Stimulated activated CD8-positive, alpha-beta memory T cell treated with anti-CD3 and anti-CD28 coated beads, Interleukin-4, amount 100 ng/mL, for 1 hour (primary cell): ENCODE data around the gene PC.

Source experiments
- DNase-seq, 2 donors: peaks; one replicate each; pipeline ENCODE4 v3.0.0-alpha.2; 2020; ENCODE audit warnings: low read depth in 2 of 2, low spot score in 1 of 2

PC gene

DNA sequence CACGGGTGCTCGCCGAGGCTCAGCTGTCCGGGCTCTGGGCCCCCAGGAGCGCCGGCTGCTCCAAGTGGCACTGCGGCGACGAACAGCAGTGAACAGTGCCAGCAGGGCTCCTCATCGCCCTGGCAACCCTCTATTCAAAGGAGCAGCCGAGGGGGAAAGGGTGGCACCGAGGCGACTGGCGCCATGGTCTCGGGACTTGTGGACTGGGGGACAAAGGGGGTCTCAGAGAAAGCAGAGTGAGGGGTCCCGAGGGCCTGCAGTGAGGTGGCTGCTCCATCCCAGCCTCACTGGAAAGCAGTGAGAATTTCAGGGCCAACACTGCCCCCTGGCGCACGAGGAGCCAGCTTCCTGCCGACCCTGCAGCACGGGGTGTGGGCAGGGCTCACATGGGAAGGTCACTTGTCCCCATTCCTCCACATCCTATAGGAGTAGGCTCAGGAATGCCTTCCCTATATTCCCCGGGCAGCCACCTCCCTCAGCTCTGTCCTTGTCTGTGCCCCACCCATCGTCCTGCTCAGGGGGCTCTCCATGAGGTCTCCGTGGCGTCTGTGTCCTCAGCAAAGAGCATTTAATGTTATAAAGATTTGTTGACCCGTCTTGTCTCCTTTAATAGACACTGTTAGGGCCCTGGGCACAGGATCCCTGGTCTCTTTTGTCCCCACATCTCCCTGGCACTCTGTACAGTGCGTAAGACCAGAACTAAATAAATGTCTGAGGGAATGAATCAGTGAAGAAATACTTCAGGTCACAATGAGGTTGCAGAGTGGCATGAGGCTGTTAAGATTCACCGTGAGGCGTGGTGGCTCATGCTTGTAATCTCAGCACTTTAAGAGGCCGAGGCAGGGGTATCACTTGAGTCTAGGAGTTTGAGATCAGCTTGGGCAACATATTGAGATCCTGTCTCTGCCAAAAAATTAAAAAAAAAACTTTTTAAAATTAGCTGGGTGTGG, 74.9 kb downstream of the PC start:
- DNase-seq = peak in 1 of 2 donors; percentile 27

DNA sequence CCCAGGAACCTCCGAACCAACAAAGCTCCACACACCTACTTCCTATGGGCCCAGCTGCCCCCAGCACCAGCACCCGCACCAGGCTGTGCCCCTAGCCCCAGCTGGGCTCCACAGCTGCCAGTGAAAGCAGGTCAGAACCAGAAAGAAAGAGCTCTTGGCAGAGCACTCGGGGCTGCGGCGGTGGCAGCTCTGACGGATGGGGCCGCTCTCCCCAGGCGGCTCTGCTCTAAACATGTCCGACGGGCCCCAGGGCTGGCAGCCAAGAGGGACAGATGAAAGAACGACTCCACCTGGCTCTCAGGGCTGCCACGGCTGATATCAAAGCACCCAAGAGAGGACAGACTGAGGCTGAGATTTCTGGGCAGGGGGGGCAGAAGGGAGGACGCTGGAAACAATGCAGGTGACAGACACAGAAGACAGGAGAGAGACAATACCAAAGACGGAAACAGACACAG, 75.6 kb downstream of the PC start:
- no peak for DNase-seq

DNA sequence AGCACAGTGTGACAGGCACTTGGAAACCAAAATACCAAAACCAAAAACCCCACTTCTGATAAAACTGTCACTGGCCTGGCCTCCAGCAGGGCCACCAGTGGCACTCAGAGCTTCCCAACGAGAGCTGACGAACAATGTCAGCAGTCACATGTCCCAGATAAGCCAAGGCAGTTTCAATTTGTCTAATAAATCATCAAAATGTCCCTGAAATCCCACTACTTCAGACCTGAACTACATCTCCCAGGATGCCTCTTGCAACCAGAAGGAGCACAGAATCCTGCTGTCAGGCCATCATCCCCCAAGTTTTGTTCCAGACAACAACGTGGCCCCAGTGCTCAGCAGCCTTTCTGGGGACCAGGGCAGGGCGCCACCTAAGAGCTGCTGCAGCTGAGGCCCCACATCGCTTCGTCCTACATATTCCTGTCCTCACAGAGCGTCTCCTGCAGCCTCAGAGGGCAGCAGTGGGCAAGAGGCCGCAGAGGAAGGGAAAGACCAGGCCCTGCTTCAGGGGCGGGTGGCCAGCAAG, 76.2 kb downstream of the PC start:
- DNase-seq = no peak

DNA sequence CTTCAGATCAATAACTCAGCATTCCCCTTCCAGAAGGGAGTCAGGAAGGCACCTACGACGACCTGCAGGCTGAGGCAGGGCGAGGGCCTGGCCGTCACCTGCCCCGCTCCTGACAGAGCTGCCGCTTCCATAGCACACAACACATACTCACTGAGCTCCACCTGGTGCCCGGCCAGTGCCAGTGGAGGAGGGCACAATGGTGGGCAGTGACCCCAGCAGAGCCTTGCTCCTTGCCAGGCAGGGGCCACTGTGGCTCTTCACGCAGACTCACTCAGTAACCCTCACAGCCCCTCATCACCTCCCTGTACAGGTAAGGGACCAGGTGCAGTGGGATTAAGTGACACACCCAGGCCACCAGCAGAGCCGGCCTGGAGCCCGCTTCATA, 76.7 kb downstream of the PC start:
- no peak for DNase-seq

DNA sequence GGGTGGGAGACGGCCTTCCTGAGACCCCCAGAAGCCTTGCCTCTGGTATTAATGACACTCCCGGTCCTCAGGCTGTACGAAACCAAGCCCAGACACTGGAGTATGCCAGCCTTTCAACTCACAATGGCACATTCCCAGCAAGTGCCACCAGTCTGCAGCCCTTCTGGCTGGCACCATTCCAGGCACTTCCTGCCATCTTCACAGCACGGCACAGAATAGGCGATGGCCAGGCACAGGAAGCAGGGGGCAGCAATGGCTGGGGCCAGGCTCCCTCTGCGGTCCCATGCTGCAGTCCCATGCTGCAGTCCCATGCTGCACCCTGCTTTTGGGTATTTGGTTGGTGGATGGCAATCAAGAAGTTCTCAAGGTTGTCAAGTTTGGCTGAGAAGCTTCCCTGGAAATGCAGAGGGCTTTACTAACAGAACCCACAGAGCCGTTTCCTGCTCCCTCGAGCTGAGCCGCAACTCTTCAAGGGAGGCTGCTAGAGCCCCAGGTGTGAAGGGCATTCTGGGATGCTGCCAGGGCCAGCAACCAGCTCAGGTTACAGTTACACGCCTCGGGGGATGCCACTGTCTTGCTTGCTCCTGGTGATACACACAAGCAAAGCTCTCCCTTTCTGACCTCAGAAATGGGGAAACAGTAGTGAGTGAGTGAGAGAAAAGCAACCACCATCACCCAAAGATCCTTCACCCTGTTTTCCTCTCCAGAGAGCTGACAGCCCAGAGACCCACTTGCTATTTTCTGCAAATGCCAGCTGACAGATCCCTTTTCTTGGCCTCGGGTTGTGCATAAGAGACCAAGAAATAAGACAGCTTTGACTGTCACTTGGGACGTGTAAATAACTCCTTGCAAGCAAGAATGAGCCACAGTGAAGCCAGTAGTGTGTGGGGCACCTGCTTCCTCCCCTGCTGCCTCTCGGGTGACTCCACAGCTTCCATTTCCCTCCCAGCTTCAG, 77.4 kb downstream of the PC start:
- no peak for DNase-seq

DNA sequence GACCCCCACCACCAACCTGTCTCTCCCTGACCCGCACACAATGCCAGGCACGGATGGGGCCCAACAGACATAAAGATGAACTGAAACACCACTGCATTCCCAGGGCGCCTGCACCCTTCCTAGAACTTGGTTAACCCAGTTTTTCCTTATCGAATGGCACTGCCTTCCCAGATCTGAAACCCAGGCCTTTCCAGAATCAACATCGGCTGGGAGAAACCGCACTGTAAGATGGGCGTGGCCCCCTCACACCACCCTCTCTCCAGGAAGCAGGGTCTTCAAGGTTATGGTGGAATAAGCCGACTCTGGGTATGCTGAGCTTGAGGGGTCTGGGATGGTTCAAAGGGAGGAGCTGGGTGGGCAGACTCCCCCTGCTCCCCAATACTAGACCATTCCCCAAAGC, 78.2 kb downstream of the PC start:
- DNase-seq = no peak

DNA sequence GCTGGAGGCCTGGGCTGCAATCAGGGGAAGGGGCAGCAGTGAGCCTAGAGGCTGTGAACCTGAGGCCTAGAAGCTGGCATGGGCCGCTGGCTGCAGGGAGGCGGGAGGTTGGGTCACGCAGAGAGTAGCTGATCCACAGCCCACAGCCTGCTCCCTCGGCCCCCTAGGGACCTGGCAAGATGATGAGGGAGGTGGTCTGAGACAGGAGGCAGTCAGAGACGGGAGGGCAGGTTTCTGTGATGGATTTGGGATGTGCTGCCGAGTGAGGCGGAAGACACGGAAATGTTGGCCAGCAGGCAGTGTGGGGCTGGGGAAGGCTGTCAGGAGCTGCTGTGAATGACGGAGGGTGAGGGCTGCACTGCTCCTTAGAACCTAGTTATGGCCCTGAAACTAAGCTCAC, 78.6 kb downstream of the PC start:
- no peak for DNase-seq

DNA sequence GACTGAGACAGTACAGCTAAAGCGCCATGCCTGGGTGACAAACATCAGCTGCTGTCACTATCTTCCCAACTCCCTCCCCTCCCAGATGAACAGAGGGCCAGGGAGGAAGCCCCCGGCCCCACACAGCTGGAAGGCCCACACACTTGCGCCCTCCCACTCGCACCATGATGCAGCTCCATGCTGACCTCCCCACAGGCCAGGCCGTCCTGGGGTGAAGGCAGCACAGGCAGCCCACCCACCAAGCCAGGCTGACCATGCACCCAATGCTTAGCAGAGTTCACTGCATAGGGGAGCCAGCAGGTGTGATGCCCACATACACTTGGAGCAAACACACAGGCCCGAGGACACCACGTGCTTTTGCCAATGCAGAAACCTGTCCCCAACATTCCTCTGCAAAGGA, 79.2 kb downstream of the PC start:
- DNase-seq = no peak

DNA sequence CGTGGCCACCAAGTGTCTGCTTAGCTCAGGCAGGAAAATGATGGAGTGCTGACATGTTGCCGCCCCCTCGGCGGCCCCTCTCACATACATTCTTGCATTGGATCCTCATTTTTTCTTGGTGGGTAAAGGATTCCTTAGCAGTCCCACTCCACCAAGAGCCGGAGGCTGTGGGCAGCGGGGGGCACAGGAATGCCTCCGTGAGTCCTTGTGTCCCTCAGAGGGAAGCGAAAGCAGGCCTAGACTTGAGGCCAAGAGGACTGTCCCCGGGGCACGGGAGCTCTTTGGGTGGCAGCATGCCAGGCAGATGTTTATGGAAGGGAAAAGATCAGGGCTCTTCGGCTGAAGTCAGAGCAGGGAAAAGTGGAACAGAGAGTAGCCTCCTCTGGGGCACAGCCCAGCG, 79.7 kb downstream of the PC start:
- DNase-seq = no peak

DNA sequence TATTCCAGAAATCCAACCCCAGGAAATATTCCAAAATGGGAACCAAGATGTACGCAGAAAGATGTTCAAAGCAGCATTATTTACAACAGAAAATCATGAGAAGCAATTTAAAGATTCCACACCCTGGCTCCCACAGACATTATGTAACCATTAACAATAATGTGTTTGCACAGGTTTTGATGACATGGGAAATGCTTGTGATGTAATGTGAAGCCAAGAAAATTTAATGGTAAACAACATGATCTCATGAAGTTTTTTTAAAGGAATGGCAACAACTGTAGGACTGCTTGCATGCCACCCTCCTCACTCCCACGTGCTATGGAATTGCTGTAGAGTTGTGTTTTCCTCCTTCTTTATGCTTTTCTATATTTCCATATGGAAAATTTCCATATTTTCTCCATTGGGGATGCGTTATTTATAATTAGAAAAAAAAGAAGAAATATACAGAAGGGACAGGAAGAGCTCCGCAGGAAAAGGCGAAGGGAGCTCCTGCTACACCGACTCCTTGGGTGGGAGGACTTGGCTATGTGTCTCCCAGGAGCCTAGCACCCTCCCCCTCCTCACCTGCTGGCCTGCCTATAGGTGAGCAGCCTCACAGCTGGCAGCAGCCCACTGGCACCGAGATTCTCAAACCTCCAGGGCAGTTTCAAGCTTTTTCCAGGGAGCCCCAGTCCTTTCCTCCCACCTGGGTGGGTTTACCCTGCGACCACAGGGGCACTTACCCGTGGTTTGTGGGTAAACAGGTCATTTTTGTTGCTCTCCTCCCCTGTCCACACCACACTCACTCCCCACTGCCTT, 80.4 kb downstream of the PC start:
- DNase-seq = no peak

DNA sequence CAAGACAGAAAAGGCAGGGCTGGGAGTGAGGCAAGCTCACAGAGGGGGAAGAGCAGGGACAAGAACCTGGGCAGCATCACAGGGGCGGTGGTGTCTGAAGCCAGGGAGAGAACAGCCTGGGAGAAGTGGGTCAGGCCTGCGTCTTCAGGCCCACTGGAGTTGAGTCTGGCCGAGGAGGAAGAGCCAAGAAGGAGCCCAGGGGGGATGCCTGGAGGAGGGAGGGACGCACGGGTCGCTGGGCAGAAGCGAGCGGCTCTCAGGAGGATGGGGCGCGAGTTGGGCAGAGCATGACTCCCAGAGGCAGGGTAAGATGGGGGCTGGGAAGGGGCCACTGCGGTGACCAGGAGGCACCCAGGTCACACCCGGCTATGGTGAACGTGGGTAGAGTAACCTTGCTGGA, 82.8 kb downstream of the PC start:
- no peak for DNase-seq

DNA sequence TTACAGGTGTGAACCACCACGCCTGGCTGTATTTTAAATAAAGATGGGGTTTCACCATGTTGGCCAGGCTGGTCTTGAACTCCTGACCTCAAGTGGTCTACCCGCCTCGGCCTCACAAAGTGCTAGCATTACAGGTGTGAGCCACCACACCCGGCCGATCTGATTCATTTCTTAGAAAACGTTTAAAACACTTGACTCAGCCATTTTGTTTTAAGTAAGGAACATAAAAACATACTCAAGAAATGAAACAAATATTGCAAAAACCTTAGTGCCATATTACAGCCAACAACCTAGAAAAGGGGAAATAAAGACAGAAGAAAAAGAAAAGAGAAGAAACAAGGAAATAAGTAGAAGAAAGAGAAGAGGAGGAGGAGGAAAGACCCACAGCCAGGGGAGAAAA, 84.0 kb downstream of the PC start:
- DNase-seq = no peak

DNA sequence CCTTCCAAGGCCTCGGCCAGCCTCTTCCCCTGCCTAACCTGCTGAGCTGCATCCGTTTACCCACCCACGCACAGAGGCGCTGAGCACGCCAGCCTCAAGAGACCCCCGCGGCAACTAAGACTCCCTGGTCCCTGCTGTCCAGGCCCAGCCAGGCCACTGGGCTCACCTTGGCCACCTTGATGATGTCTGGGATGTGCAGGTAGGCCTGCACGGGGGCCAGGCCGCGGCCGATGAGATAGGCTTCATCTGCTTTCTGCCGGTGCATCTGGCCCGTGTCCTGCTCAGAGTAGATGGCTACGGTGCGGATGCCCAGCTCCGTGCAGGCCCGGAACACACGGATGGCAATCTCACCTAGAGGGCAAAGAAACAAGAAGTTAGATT, 86.7 kb downstream of the PC start:
- DNase-seq = no peak

DNA sequence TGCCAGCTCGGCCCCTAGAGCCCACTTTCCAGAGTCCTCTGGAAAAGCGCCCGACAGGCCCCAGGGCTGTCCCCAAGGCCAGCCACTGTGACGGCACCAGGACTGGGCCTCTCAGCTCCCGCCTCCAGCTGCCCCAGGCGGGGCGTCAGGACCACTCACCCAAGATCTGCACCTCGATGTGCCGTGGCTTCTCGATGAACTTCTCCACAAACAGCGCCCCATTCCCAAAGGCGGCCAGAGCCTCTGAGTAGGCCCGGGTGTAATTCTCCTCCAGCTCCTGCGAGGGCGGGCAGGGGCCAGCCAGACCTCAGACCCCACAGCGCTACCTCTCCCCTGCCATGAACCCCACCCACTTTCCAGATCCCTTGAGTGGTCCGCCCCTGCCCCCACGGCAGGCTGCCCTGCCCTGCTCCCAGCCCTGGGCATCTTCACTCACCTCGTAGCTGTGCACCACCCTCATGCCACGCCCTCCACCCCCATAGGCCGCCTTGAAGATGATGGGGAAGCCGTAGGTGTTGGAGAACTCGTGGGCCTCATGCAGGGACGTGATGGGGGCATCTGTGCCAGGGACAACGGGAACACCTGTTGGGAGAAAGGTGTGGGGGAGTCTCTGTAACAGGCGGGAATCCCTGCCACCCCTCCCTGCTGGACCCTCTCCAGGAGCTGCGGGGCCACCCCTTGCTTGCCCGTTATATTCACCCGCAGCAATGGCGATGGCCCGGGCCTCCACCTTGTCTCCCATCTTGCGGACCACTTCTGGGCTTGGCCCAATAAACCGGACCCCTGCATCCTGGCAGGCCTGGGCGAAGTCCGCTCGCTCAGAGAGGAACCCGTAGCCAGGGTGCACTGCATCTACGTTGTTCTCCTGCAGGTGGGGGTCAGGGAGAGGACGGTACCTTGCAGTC, 87.3 kb downstream of the PC start:
- no peak for DNase-seq

DNA sequence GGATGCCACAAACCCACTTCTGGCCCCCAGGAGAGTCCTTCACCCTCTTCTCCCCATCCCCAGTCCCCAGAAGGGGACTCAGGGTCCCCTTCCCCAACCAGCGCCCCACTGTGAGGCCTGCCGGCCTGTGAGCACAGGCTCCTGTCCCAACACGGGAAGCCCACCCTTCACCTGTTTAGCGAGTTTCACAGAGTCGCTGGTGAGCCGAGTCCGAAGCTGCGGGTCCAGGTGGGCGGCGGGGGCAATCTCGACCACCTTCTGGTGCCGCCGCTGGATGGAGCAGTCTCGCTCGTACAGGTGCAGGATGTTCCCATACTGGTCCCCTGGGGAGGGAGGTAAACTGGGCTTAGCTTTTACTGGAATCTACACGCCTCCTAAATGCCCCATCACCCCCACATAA, 88.1 kb downstream of the PC start:
- DNase-seq = no peak

DNA sequence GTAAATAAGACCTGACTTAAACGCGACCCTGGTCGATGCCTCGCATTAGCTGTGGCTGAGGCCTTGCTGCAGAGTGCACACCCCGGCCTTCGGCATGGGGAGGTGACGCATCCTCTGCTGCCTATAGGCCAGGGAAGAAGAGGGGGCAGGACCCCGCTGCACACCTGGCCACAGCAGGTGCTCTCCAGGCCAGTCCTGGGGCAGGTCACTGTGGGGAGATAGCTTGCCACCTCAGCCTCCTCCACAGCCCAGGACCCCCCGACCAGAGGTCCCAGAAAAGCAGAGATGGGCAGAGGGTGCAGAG, 88.7 kb downstream of the PC start:
- no peak for DNase-seq

DNA sequence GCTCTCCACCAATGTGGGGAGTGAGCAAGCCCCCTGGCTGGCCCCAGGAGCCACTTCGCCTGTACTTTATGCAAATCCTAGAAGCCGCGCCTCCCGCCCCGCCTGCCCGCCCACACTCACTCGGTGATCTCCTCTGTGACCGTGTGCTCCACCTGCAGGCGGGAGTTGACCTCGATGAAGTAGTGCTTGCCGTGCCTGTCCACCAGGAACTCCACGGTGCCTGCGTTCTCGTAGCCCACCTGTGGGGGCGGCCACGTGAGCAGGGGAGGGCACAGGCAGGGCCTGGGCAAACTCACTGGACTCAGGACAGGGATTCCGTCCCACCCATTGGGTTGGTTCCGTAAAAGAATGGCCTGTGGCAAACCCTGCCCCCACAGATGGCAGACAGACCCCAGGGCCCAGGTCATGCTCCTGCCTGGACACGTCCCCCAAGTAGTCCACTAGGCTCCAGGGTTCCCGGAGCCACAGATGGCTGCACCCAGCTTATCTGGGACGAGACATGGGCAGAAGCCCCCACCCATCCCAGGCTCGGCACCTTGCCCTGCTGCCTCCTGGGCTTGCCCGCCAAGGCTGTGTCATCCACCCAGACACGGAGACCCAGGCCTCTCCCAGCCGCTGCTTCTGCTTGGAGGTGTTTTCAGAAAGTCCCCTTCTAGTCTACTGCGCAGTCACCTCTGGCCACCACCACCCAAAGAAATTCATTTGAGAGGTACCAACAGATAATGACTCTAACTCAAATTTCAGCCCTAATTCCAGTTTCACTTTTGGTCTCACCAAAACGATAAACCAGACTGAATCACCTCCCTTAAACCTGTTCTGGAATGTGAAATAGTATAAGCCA, 89.2 kb downstream of the PC start:
- DNase-seq = peak; percentile 42 to 61

DNA sequence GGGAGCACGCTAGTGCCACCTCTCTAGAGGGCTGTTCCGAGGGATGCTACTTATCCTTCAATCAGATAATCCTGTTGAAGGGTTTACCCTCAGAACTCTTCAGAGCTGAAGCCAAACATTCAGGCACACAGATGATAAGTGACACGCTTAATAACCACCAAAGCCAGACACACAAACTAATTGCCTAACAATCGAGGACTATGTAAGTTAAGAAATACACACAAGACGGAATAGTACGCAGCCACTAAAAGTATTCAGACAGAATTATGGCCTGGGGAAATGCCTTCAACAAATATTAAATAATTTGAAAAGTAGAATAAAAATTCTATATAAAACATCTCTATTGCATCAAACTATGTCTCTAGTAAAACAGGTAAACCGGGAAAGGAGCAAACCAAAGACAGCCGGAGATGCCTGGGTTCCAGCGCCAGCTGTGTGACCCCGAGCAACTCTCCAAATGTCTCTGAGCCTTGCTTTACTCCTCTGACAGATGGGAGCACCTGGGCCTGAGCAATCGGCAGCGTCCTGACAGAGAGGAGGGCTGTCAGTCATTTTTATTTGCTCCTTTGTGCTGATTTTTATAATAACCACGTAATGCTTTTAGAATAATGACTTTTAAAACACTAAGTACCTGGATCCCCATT, 90.0 kb downstream of the PC start:
- no peak for DNase-seq
